CD4-positive, CD25-positive, alpha-beta regulatory T cell (primary cell): ENCODE measurements around the gene CARD16. TPM values are rescaled to one million over a fixed set of nuclear protein-coding genes. Genes with fewer than 3 reads are reported as not detected.

Source experiments
- ATAC-seq, 2 donors: fragments of 150-1000 bp; cut with Tn5 transposase; one replicate each; pipeline ENCODE4 v1.10.0; 2021; ENCODE audit warnings: low read depth in 2 of 2, moderate number of reproducible peaks in 2 of 2, moderate library complexity in 1 of 2
- DNase-seq, 3 donors: peaks; one replicate each; pipeline versions ENCODE4 v3.0.0 to v3.0.0-alpha.2; 2012 to 2022; ENCODE audit warnings: mixed read lengths in 1 of 3
- H3K27ac ChIP-seq: one replicate; pipeline ENCODE4 v1.7.0; 2013; ENCODE audit warnings: mild to moderate bottlenecking, low read length; ENCODE audit not compliant: insufficient read depth, poor library complexity, severe bottlenecking
- H3K27me3 ChIP-seq: one replicate; pipeline ENCODE4 v1.7.0; 2013; ENCODE audit warnings: low read length; ENCODE audit not compliant: control insufficient read depth, insufficient read depth
- H3K36me3 ChIP-seq: one replicate; pipeline ENCODE4 v1.7.0; 2013; ENCODE audit warnings: mild to moderate bottlenecking, low read length, moderate library complexity; ENCODE audit not compliant: control insufficient read depth, insufficient read depth
- H3K4me1 ChIP-seq: 2 replicates; pipeline ENCODE4 v1.7.0; 2013; ENCODE audit warnings: mild to moderate bottlenecking, low read length; ENCODE audit not compliant: insufficient read depth, control insufficient read depth, poor library complexity, severe bottlenecking
- H3K4me3 ChIP-seq: one replicate; pipeline ENCODE4 v1.7.0; 2013; ENCODE audit warnings: low read depth, mild to moderate bottlenecking, low read length, moderate library complexity
- H3K9me3 ChIP-seq, 2 experiments: 1 replicate in 1 of 2; 2 replicates in 1 of 2; pipeline ENCODE4 v1.7.0; 2013; ENCODE audit warnings: low read length in 2 of 2, mild to moderate bottlenecking in 1 of 2, moderate library complexity in 1 of 2; ENCODE audit not compliant: control insufficient read depth in 2 of 2
- H3K27ac Mint-ChIP-seq, 3 donors: one replicate each; pipeline ENCODE4 v1.8.0; 2020 to 2022; ENCODE audit warnings: mild to moderate bottlenecking in 3 of 3, mixed read lengths in 3 of 3, moderate library complexity in 2 of 3
- H3K27me3 Mint-ChIP-seq: one replicate; pipeline ENCODE4 v1.8.0; 2022; ENCODE audit warnings: mild to moderate bottlenecking, mixed read lengths
- H3K36me3 Mint-ChIP-seq: one replicate; pipeline ENCODE4 v1.8.0; 2020; ENCODE audit warnings: mixed read lengths
- H3K4me1 Mint-ChIP-seq, 4 donors: one replicate each; pipeline ENCODE4 v1.8.0; 2020 to 2022; ENCODE audit warnings: mixed read lengths in 4 of 4, mild to moderate bottlenecking in 1 of 4
- H3K4me3 Mint-ChIP-seq, 4 donors: one replicate each; pipeline ENCODE4 v1.8.0; 2020 to 2022; ENCODE audit warnings: mild to moderate bottlenecking in 4 of 4, mixed read lengths in 4 of 4, moderate library complexity in 3 of 4
- H3K9me3 Mint-ChIP-seq, 7 donors: one replicate each; pipeline ENCODE4 v1.8.0; 2020 to 2022; ENCODE audit warnings: mixed read lengths in 7 of 7, mild to moderate bottlenecking in 3 of 7, moderate library complexity in 2 of 7
- polyA plus RNA-seq, 4 donors: library from polyadenylated mRNA; unstranded; fragments of 300-500 nt; fragmentation: Illumina TruSeq; gene quantifications; one replicate each; pipeline ENCODE4 v1.2.3, GENCODE V29; 2021
- total RNA-seq: library from RNA; stranded (reverse); gene quantifications from one replicate; pipeline ENCODE4 v1.2.3, GENCODE V29; 2022

Gene CARD16
- total and polyA plus RNA-seq, 5 donors from 2014 or later, result 109 to 445 (median 341) TPM

GRCh38 chr11:105057432-105057831 is 12.3 kb upstream of the CARD16 start:
- Mint-ChIP-seq H3K9me3 (peaks cover 0 to 4% (median 0%) of the 10 kb centered on the region in 7 donors), H3K36me3 (peaks cover 24% of the 10 kb centered on the region), H3K4me3 (no peak overlapping the region), H3K4me1 (peaks cover 0 to 16% (median 1%) of the 10 kb centered on the region in 4 donors), H3K27me3 (no peaks in the 10 kb centered on the region), H3K27ac (no peak overlapping the region)
- DNase-seq (no peak), ATAC-seq (no peak)
- Histone ChIP-seq H3K27me3 (no peaks in the 10 kb centered on the region), H3K27ac (no peak overlapping the region), H3K4me3 (no peak overlapping the region), H3K9me3 (no peaks in the 10 kb centered on the region), H3K36me3 (peaks cover 12% of the 10 kb centered on the region), H3K4me1 (no peaks in the 10 kb centered on the region)

DNA sequence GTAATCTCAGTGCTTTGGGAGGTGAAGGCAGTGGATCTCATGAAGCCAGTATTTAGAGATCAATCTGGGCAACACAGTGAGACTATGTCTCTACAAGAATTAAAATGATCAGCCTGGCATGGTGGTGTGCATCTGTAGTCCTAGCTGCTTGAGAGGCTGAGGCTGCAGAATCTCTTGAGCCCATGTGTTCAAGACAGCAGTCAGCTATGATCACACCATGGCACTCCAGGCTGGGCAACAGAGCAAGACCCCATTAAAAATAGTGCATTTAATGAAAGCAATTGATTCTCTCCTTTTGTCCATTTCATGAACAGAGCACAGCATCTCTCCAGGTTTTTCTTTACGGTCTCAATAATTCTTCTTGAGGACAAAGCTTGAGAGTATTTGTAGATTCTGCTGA is 11.3 kb upstream of the CARD16 start:
- no peaks in the 10 kb centered on the region for H3K27me3 ChIP-seq
- no peak overlapping the region for H3K27ac ChIP-seq
- H3K4me1 ChIP-seq, result no peaks in the 10 kb centered on the region
- H3K4me1 Mint-ChIP-seq, result peaks cover 0 to 14% (median 3%) of the 10 kb centered on the region in 4 donors
- peaks cover 14% of the 10 kb centered on the region for H3K36me3 Mint-ChIP-seq
- H3K4me3 ChIP-seq, result no peak overlapping the region
- DNase-seq (no peak), ATAC-seq (no peak)
- no peak overlapping the region for H3K4me3 Mint-ChIP-seq
- H3K9me3 ChIP-seq, result no peaks in the 10 kb centered on the region
- peaks cover 0 to 4% (median 0%) of the 10 kb centered on the region in 7 donors for H3K9me3 Mint-ChIP-seq
- no peak overlapping the region for H3K27ac Mint-ChIP-seq
- H3K27me3 Mint-ChIP-seq, result no peaks in the 10 kb centered on the region
- H3K36me3 ChIP-seq, result peaks cover 3% of the 10 kb centered on the region

- H3K4me1 ChIP-seq, result no peaks in the 10 kb centered on the region
- no peak for ATAC-seq
Observed at GRCh38 chr11:105054723-105055493, 9.8 kb upstream of the CARD16 start.

GRCh38 chr11:105052487-105052886 is 7.4 kb upstream of the CARD16 start:
- H3K36me3 Mint-ChIP-seq, result no peaks in the 10 kb centered on the region

More at GRCh38 chr11:105054723-105055493, 9.8 kb upstream of the CARD16 start:
- no peak overlapping the region for H3K27ac Mint-ChIP-seq
- no peaks in the 10 kb centered on the region for H3K27me3 Mint-ChIP-seq
- H3K27ac ChIP-seq, result no peak overlapping the region
- no peaks in the 10 kb centered on the region for H3K27me3 ChIP-seq
- H3K9me3 Mint-ChIP-seq, result peaks cover 0 to 10% (median 0%) of the 10 kb centered on the region in 7 donors
- H3K36me3 Mint-ChIP-seq, result peaks cover under 1% of the 10 kb centered on the region
- no peak overlapping the region for H3K4me3 ChIP-seq
- no peaks in the 10 kb centered on the region for H3K9me3 ChIP-seq
- H3K4me3 Mint-ChIP-seq, result no peak overlapping the region
- H3K4me1 Mint-ChIP-seq, result peaks cover 0 to 5% (median 2%) of the 10 kb centered on the region in 4 donors
- no peak for DNase-seq
- H3K36me3 ChIP-seq, result no peaks in the 10 kb centered on the region

DNA sequence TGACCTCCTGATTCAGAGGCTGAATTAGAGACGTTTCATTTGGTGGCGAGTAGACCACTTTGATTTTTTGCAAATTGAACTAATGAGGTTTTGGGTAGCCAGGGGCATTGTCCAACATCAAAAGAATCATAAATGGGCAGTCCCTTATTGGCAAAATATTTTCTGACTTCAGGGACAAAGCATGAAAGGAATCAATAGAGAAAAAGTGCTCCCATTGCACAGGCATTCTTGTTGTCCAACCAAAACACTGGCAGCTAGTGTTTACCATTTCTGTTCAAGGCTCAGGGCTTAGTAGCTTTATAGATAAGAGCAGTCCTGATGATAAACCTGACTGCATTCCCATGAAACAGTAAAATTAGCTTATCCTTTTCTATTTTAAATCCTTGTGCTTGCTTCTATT is 6.4 kb upstream of the CARD16 start:
- ATAC-seq, result no peak

More at GRCh38 chr11:105052487-105052886, 7.4 kb upstream of the CARD16 start:
- no peaks in the 10 kb centered on the region for H3K36me3 ChIP-seq
- no peak for ATAC-seq
- no peak overlapping the region for H3K4me3 Mint-ChIP-seq
- H3K4me3 ChIP-seq, result no peak overlapping the region
- H3K27ac Mint-ChIP-seq, result no peak overlapping the region
- H3K4me1 ChIP-seq, result no peaks in the 10 kb centered on the region
- no peak overlapping the region for H3K27ac ChIP-seq
- no peaks in the 10 kb centered on the region for H3K27me3 ChIP-seq
- H3K9me3 ChIP-seq, result no peaks in the 10 kb centered on the region
- peaks cover 0 to 10% (median 0%) of the 10 kb centered on the region in 7 donors for H3K9me3 Mint-ChIP-seq
- no peak for DNase-seq
- H3K27me3 Mint-ChIP-seq, result no peaks in the 10 kb centered on the region
- peaks cover 5 to 6% (median 6%) of the 10 kb centered on the region in 4 donors for H3K4me1 Mint-ChIP-seq

DNA sequence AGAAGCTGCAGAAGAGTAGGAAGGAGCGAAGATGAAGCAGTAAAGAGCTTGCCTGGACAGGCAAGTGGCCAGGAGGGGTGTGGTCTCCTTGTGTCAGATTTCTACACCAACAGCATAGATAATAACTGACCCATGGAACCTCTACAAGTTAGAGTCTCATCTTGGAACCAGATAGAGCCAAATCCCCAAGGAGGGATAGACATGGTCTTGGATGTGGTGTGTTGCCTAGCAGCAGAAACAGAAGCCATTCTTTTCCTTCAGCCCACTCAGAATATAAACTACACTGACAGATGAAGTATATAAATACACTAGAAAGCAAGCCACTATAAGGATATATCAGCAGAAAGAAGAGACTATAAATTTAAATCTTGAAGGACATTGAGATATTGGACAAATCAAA is 4.3 kb upstream of the CARD16 start:
- Mint-ChIP-seq H3K9me3 (peaks cover 0 to 6% (median 0%) of the 10 kb centered on the region in 7 donors), H3K36me3 (no peaks in the 10 kb centered on the region), H3K27ac (peak overlapping the region in 1 of 3 donors; percentile 33), H3K4me3 (no peak overlapping the region), H3K27me3 (no peaks in the 10 kb centered on the region), H3K4me1 (peaks cover 18 to 35% (median 25%) of the 10 kb centered on the region in 4 donors)
- peaks cover 18% of the 10 kb centered on the region for H3K4me1 ChIP-seq
- no peak for ATAC-seq
- DNase-seq, result no peak
- no peak overlapping the region for H3K27ac ChIP-seq
- no peak overlapping the region for H3K4me3 ChIP-seq
- H3K27me3 ChIP-seq, result no peaks in the 10 kb centered on the region
- no peaks in the 10 kb centered on the region for H3K36me3 ChIP-seq
- H3K9me3 ChIP-seq, result no peaks in the 10 kb centered on the region

More for the DNA sequence above, 6.4 kb upstream of the CARD16 start:
- Mint-ChIP-seq H3K9me3 (peaks cover 0 to 10% (median 0%) of the 10 kb centered on the region in 7 donors), H3K27me3 (no peaks in the 10 kb centered on the region), H3K4me1 (peaks cover 14 to 15% (median 14%) of the 10 kb centered on the region in 4 donors), H3K36me3 (no peaks in the 10 kb centered on the region), H3K27ac (no peak overlapping the region), H3K4me3 (peak overlapping the region in 1 of 4 donors; percentile 33)
- H3K4me1 ChIP-seq, result peaks cover 8% of the 10 kb centered on the region
- H3K36me3 ChIP-seq, result no peaks in the 10 kb centered on the region
- H3K27ac ChIP-seq, result no peak overlapping the region
- DNase-seq, result no peak
- H3K9me3 ChIP-seq, result no peaks in the 10 kb centered on the region
- H3K4me3 ChIP-seq, result no peak overlapping the region
- H3K27me3 ChIP-seq, result no peaks in the 10 kb centered on the region

- Histone ChIP-seq H3K4me1 (peaks cover 32% of the 10 kb centered on the region), H3K27ac (peak overlapping the region; percentile 75), H3K9me3 (no peaks in the 10 kb centered on the region), H3K36me3 (no peaks in the 10 kb centered on the region), H3K27me3 (no peaks in the 10 kb centered on the region), H3K4me3 (peak overlapping the region; percentile 97)
- Mint-ChIP-seq H3K27me3 (no peaks in the 10 kb centered on the region), H3K36me3 (peaks cover 10% of the 10 kb centered on the region), H3K4me1 (peaks cover 26 to 48% (median 39%) of the 10 kb centered on the region in 4 donors), H3K27ac (peak overlapping the region; percentile 50 to 95 (median 78)), H3K9me3 (peaks cover 0 to 6% (median 0%) of the 10 kb centered on the region in 7 donors), H3K4me3 (peak overlapping the region; percentile 76 to 99 (median 96))
- DNase-seq, result peak in 2 of 3 donors; percentile 49 to 58
- peak; percentile 41 to 43 for ATAC-seq
Observed at GRCh38 chr11:105046898-105047579, 1.9 kb upstream of the CARD16 start.
